Measurements from ENCODE around the gene PTPRJ. TPM values are rescaled to one million over a fixed set of nuclear protein-coding genes. Genes with fewer than 3 reads are reported as not detected.

PTPRJ gene
- total RNA-seq, 1 experiment from 2014 or later: 10.5 TPM

DNA sequence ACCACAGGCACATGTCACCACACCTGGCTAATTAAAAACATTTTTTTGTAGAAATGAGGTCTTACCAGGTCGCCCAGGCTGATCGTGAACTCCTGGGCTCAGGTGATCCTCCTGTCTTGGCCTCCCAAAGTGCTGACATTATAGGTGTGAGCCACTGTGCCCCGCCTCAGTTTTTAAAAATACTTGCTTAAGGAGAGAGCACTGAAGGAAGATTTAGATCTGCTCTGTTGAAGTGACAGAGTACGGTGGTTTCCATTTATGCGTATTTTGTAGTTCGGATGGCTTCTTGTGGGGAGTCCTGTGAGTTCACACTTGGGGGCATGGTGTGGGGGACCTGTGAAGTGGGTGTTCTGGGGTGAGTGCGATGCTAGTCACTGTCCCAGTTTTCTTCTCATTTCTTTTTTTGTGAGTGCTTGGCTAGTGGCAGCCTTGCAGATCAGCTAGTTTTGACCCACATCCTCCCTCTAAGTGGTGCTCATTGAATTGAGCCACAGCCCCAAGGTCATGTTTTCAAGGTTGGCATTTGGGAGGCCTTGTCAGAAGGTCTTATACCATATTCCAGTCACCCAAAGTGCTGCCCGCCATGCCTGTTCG is 31.5 kb downstream of the PTPRJ start:
- no peak overlapping the region for H3K4me3 ChIP-seq (ENCODE audit: low read length)
- DNase-seq: no peak
- CTCF ChIA-PET: no interaction called here
- no peaks in the 10 kb centered on the region for H3K36me3 ChIP-seq (ENCODE audit: low read depth, low read length)
- no peak overlapping the region for H2AFZ ChIP-seq (ENCODE audit: low read length)
- ATAC-seq: no peak
- no peak overlapping the region for H3K4me2 ChIP-seq (ENCODE audit: low read length)
- no peak overlapping the region for H3K9ac ChIP-seq (ENCODE audit: low read length)
- no peaks in the 10 kb centered on the region for H3F3A ChIP-seq (ENCODE audit: low read length, unreplicated experiment)
- intact Hi-C loops (cut with micrococcal nuclease): no loop called here
- H3K27ac ChIP-seq (ENCODE audit: low read length): no peak overlapping the region
- POLR2A ChIA-PET (ENCODE audit: unreplicated experiment): no interaction called here
- H3K9me2 ChIP-seq (replicated peaks; ENCODE audit: low read length): no peaks in the 10 kb centered on the region
- peaks cover 86% of the 10 kb centered on the region for H3K79me2 ChIP-seq (ENCODE audit: low read length)
- H3K9me3 ChIP-seq (ENCODE audit: low read length): no peaks in the 10 kb centered on the region
- no TSS peak for BruUV-seq (replicated peaks)
- H3K4me1 ChIP-seq (ENCODE audit: insufficient read depth, low read length): peaks cover 28% of the 10 kb centered on the region
- no peak for TF ChIP-seq EZH2 (IDR thresholded peaks at IDR 0.05; ENCODE audit: low read length, unreplicated experiment)
- H4K20me1 ChIP-seq (ENCODE audit: low read length): no peaks in the 10 kb centered on the region
- no peaks in the 10 kb centered on the region for H3K27me3 ChIP-seq (ENCODE audit: low read length)

DNA sequence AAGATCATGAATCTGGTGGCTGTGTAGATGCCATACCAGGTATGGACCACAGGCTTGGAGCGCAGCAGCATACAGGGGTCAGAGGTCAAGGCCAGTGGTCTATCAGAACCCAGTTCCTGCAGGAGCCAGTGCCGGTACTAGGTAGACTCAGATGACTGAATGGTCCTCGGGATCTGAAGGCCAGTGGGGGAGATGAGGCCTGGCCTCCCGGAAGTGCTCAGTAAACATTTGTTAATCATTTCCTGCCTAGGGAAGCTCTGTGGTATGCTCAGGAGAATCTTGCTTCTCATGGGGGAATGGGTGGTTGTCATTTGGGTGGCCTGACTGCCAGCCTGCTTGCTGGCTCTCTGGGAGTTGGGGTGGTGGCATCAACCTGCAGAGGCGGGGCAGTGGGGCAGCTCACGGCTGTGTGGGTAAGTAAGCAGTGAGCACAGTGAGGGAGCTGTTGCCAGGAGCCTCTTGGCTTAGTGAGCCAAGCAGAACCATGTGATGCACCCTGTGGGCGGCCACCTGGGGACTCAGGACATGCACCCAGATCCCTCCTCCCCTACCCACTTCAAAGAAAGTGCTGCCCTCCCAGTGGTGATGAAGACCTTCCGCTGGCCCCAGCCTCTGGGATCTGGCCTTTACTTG is 33.0 kb downstream of the PTPRJ start:
- Histone ChIP-seq H2AFZ (ENCODE audit: low read length) (no peak overlapping the region), H3F3A (ENCODE audit: low read length, unreplicated experiment) (no peaks in the 10 kb centered on the region), H3K27me3 (ENCODE audit: low read length) (no peaks in the 10 kb centered on the region), H3K4me3 (ENCODE audit: low read length) (no peak overlapping the region), H4K20me1 (ENCODE audit: low read length) (no peaks in the 10 kb centered on the region; the same call in 1 of the 2 replicates), H3K4me1 (ENCODE audit: insufficient read depth, low read length) (peaks cover 16% of the 10 kb centered on the region), H3K4me2 (ENCODE audit: low read length) (peak overlapping the region; percentile 11; the same call in 1 of the 2 replicates), H3K36me3 (ENCODE audit: low read depth, low read length) (no peaks in the 10 kb centered on the region), H3K27ac (ENCODE audit: low read length) (peak overlapping the region; percentile 47), H3K9ac (ENCODE audit: low read length) (no peak overlapping the region), H3K9me3 (ENCODE audit: low read length) (no peaks in the 10 kb centered on the region), H3K9me2 (replicated peaks; ENCODE audit: low read length) (no peaks in the 10 kb centered on the region), H3K79me2 (ENCODE audit: low read length) (peaks cover 89% of the 10 kb centered on the region)
- POLR2A ChIA-PET (ENCODE audit: unreplicated experiment): no interaction called here
- DNase-seq: peak; percentile 77
- CTCF ChIA-PET: interaction anchor here (0.6 kb wide), 1 partner anchor 39 kb away, joined by 3 read pairs; no protein-coding TSS in a partner anchor
- ATAC-seq: peak; percentile 81
- no TSS peak for BruUV-seq (replicated peaks)
- intact Hi-C loops (cut with micrococcal nuclease): no loop called here
- TF ChIP-seq, protein P1, sequence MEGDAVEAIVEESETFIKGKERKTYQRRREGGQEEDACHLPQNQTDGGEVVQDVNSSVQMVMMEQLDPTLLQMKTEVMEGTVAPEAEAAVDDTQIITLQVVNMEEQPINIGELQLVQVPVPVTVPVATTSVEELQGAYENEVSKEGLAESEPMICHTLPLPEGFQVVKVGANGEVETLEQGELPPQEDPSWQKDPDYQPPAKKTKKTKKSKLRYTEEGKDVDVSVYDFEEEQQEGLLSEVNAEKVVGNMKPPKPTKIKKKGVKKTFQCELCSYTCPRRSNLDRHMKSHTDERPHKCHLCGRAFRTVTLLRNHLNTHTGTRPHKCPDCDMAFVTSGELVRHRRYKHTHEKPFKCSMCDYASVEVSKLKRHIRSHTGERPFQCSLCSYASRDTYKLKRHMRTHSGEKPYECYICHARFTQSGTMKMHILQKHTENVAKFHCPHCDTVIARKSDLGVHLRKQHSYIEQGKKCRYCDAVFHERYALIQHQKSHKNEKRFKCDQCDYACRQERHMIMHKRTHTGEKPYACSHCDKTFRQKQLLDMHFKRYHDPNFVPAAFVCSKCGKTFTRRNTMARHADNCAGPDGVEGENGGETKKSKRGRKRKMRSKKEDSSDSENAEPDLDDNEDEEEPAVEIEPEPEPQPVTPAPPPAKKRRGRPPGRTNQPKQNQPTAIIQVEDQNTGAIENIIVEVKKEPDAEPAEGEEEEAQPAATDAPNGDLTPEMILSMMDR (conservative IDR thresholded peaks at IDR 0.05; ENCODE audit: low read depth, low read length): no peak
- TF ChIP-seq EZH2phosphoT487 (IDR thresholded peaks at IDR 0.05; ENCODE audit: borderline replicate concordance, low read length): no peak
- no peak for TF ChIP-seq EZH2 (IDR thresholded peaks at IDR 0.05; ENCODE audit: low read length, unreplicated experiment)

DNA sequence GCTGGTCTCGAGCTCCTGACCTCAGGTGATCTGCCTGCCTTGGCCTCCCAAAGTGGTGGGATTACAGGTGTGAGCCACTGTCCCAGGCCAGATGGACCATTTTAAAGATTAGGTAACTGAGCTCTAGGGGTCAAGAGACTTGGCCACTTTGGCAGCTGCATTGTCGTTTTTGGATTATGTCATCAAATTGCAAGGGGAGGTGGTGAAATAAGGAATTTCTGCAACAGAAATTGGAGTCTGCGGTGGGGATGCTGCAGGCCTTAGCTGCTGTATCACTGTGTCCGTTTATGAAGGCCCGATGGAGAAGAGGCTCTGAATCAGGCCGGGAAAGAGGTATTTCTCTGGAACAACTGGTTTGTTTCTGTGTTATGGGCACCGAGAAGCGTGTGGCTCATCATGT is 34.6 kb downstream of the PTPRJ start:
- Histone ChIP-seq H3K4me2 (ENCODE audit: low read length) (no peak overlapping the region), H3K27ac (ENCODE audit: low read length) (no peak overlapping the region)

More for the DNA sequence above, 34.6 kb downstream of the PTPRJ start:
- Histone ChIP-seq H3K27me3 (ENCODE audit: low read length) (no peaks in the 10 kb centered on the region), H2AFZ (ENCODE audit: low read length) (no peak overlapping the region), H3K4me1 (ENCODE audit: insufficient read depth, low read length) (peaks cover 12% of the 10 kb centered on the region), H3K79me2 (ENCODE audit: low read length) (peaks cover 85% of the 10 kb centered on the region), H3K4me3 (ENCODE audit: low read length) (no peak overlapping the region), H3F3A (ENCODE audit: low read length, unreplicated experiment) (no peaks in the 10 kb centered on the region), H4K20me1 (ENCODE audit: low read length) (no peaks in the 10 kb centered on the region; the same call in 1 of the 2 replicates), H3K9ac (ENCODE audit: low read length) (no peak overlapping the region), H3K36me3 (ENCODE audit: low read depth, low read length) (no peaks in the 10 kb centered on the region; the same call in 1 of the 2 replicates), H3K9me2 (replicated peaks; ENCODE audit: low read length) (no peaks in the 10 kb centered on the region), H3K9me3 (ENCODE audit: low read length) (no peaks in the 10 kb centered on the region)
- TF ChIP-seq, protein P1 (conservative IDR thresholded peaks at IDR 0.05; ENCODE audit: low read depth, low read length): no peak
- TF ChIP-seq EZH2 (IDR thresholded peaks at IDR 0.05; ENCODE audit: low read length, unreplicated experiment) (no peak), EZH2phosphoT487 (IDR thresholded peaks at IDR 0.05; ENCODE audit: borderline replicate concordance, low read length) (no peak)
- no TSS peak for BruUV-seq (replicated peaks)
- no peak for DNase-seq
- intact Hi-C loops (cut with micrococcal nuclease): no loop called here
- CTCF ChIA-PET: no interaction called here
- POLR2A ChIA-PET (ENCODE audit: unreplicated experiment): no interaction called here
- no peak for ATAC-seq
